Smooth muscle cell (in vitro differentiated cells): ENCODE data around the gene ZNF471. TPM values are rescaled to one million over a fixed set of nuclear protein-coding genes. Genes with fewer than 3 reads are reported as not detected.

Source experiments
- DNase-seq: peaks from one replicate; lab custom pipeline; 2025; ENCODE audit not compliant: unreplicated experiment; lab: John Stamatoyannopoulos, UW
- H2AFZ ChIP-seq: fragments of 200-600 bp; sonication (generic); 2 replicates; pipeline ENCODE4 v1.6.0; 2016; ENCODE audit warnings: antibody characterized with exemption, low read depth, mild to moderate bottlenecking
- H3F3A ChIP-seq: fragments of 200-600 bp; sonication (generic); 2 replicates; pipeline ENCODE4 v1.6.0; 2017; ENCODE audit warnings: antibody characterized with exemption, low read depth
- H3K27ac ChIP-seq: fragments of 200-600 bp; sonication (generic); 2 replicates; pipeline ENCODE4 v1.5.1; 2016; ENCODE audit warnings: low read depth, mild to moderate bottlenecking
- H3K27me3 ChIP-seq: fragments of 200-600 bp; sonication (generic); 2 replicates; pipeline ENCODE4 v1.6.1; 2016; ENCODE audit warnings: low read depth, mild to moderate bottlenecking
- H3K36me3 ChIP-seq: fragments of 200-600 bp; sonication (generic); 2 replicates; pipeline ENCODE4 v1.5.1; 2016; ENCODE audit warnings: low read depth
- H3K4me1 ChIP-seq: fragments of 200-600 bp; sonication (generic); 2 replicates; pipeline ENCODE4 v1.5.1; 2016; ENCODE audit warnings: low read depth
- H3K4me2 ChIP-seq: fragments of 200-600 bp; sonication (generic); 2 replicates; pipeline ENCODE4 v1.6.0; 2016; ENCODE audit warnings: mild to moderate bottlenecking
- H3K4me3 ChIP-seq: fragments of 200-600 bp; sonication (generic); 2 replicates; pipeline ENCODE4 v1.5.1; 2016; ENCODE audit warnings: mild to moderate bottlenecking
- H3K79me2 ChIP-seq: fragments of 200-600 bp; sonication (generic); 2 replicates; pipeline ENCODE4 v1.6.0; 2016; ENCODE audit warnings: low read depth, mild to moderate bottlenecking
- H3K9ac ChIP-seq: fragments of 200-600 bp; sonication (generic); 2 replicates; pipeline ENCODE4 v1.6.0; 2016; ENCODE audit warnings: low read depth
- H3K9me3 ChIP-seq: fragments of 200-600 bp; sonication (generic); replicated peaks from 2 replicates; pipeline ENCODE4 v1.5.1; 2016; ENCODE audit warnings: low read depth
- H4K20me1 ChIP-seq: fragments of 200-600 bp; sonication (generic); 2 replicates; pipeline ENCODE4 v1.6.0; 2016; ENCODE audit warnings: low read depth
- CTCF ChIP-seq: fragments of 200-600 bp; sonication (generic); IDR thresholded peaks from 2 replicates; pipeline ENCODE4 v1.5.1; 2017; ENCODE audit warnings: borderline replicate concordance, mild to moderate bottlenecking, antibody characterized with exemption; ENCODE audit not compliant: insufficient read depth, poor library complexity, severe bottlenecking
- WGBS: methylation state at CpG from one replicate; pipeline ENCODE4 v1.1.7; 2016; ENCODE audit warnings: low lambda C conversion rate; 5-methylcytosine and 5-hydroxymethylcytosine counted together
- polyA plus RNA-seq: library from polyadenylated mRNA; unstranded; fragments of >200 nt; fragmentation: Nextera tagmentation; extraction: Ambion mirVana; gene quantifications from 2 replicates; pipeline ENCODE4 v1.2.1, GENCODE V29; 2016
- total RNA-seq: library from RNA; depleted of rRNA; stranded (reverse); fragments of >200 nt; gene quantifications from 2 replicates; pipeline ENCODE4 v1.2.3, GENCODE V29; 2014

Gene ZNF471
- total and polyA plus RNA-seq, 2 experiments from 2014 or later = 0.90 to 1.0 TPM

GRCh38 chr19:56554272-56554869 lies 46.7 kb downstream of the ZNF471 start:
- no peaks in the 10 kb centered on the region for H3F3A ChIP-seq
- no peak for DNase-seq
- H3K9ac ChIP-seq = no peak overlapping the region
- H3K36me3 ChIP-seq = peaks cover 69% of the 10 kb centered on the region
- H3K4me1 ChIP-seq = no peaks in the 10 kb centered on the region
- 83% methylated on average over 6 of the region's 6 CpGs for WGBS
- no peak overlapping the region for H2AFZ ChIP-seq
- no peaks in the 10 kb centered on the region for H4K20me1 ChIP-seq
- H3K27me3 ChIP-seq = no peaks in the 10 kb centered on the region
- peaks cover 74% of the 10 kb centered on the region for H3K9me3 ChIP-seq
- H3K4me3 ChIP-seq = no peak overlapping the region
- H3K27ac ChIP-seq = no peak overlapping the region
- no peaks in the 10 kb centered on the region for H3K79me2 ChIP-seq
- H3K4me2 ChIP-seq = no peak overlapping the region
- TF ChIP-seq CTCF = no peak

GRCh38 chr19:56562766-56563165 lies 55.1 kb downstream of the ZNF471 start:
- Histone ChIP-seq H3K4me2 (no peak overlapping the region), H3K4me3 (no peak overlapping the region), H3K36me3 (peaks cover 9% of the 10 kb centered on the region), H3K9me3 (peaks cover 18% of the 10 kb centered on the region), H3K4me1 (no peaks in the 10 kb centered on the region), H3K79me2 (no peaks in the 10 kb centered on the region), H3K9ac (no peak overlapping the region), H2AFZ (no peak overlapping the region), H3F3A (no peaks in the 10 kb centered on the region), H3K27ac (no peak overlapping the region), H4K20me1 (no peaks in the 10 kb centered on the region), H3K27me3 (no peaks in the 10 kb centered on the region)
- TF ChIP-seq CTCF = no peak
- DNase-seq = no peak
- 95% methylated on average over 2 of the region's 2 CpGs for WGBS

GRCh38 chr19:56566904-56567273 lies 59.2 kb downstream of the ZNF471 start:
- 4% methylated on average over 21 of the region's 23 CpGs for WGBS
- Histone ChIP-seq H3K36me3 (peaks cover 43% of the 10 kb centered on the region), H3K9ac (peak overlapping the region; percentile 63), H3K4me3 (peak overlapping the region; percentile 91), H3K27ac (peak overlapping the region; percentile 10), H3K4me2 (peak overlapping the region; percentile 90), H2AFZ (peak overlapping the region; percentile 98), H3K79me2 (peaks cover 7% of the 10 kb centered on the region), H4K20me1 (no peaks in the 10 kb centered on the region), H3F3A (no peaks in the 10 kb centered on the region), H3K4me1 (no peaks in the 10 kb centered on the region), H3K27me3 (no peaks in the 10 kb centered on the region), H3K9me3 (peaks cover 47% of the 10 kb centered on the region)
- no peak for TF ChIP-seq CTCF
- DNase-seq = no peak

GRCh38 chr19:56567274-56568120 lies 59.8 kb downstream of the ZNF471 start, which contains the start of gene ZNF470:
Gene ZNF470, plus strand, starts transcription at chr19:56567468. Its CDS starts 2,844 bp downstream, at chr19:56570312.
- DNase-seq = peak; percentile 70
- Histone ChIP-seq H3K9me3 (peaks cover 45% of the 10 kb centered on the region), H3K36me3 (peaks cover 44% of the 10 kb centered on the region), H3K27me3 (no peaks in the 10 kb centered on the region), H3K4me1 (no peaks in the 10 kb centered on the region), H3K79me2 (peaks cover 7% of the 10 kb centered on the region), H3K4me2 (peak within 1 kb of the TSS; percentile 90), H2AFZ (peak within 1 kb of the TSS; percentile 98), H3K4me3 (peak within 1 kb of the TSS; percentile 91), H3K9ac (peak within 1 kb of the TSS; percentile 63), H4K20me1 (no peaks in the 10 kb centered on the region), H3F3A (no peaks in the 10 kb centered on the region), H3K27ac (peak within 1 kb of the TSS; percentile 10)
- no peak for TF ChIP-seq CTCF
- 8% methylated on average over 48 of the region's 66 CpGs for WGBS
